GM18907 (cell line): ENCODE results near the gene ATAD2B.
"Not testable (repeated sequence)": the region's sequence is repeated elsewhere in the genome, so short reads cannot be mapped to it uniquely, and the experiment has no call there.

ENCODE experiments used
- ATAC-seq: cut with Tn5 transposase; IDR thresholded peaks from one replicate; pipeline ENCODE4 v1.9.1; 2021; ENCODE audit warnings: mild to moderate bottlenecking, moderate library complexity; ENCODE audit not compliant: unreplicated experiment

Gene ATAD2B

DNA sequence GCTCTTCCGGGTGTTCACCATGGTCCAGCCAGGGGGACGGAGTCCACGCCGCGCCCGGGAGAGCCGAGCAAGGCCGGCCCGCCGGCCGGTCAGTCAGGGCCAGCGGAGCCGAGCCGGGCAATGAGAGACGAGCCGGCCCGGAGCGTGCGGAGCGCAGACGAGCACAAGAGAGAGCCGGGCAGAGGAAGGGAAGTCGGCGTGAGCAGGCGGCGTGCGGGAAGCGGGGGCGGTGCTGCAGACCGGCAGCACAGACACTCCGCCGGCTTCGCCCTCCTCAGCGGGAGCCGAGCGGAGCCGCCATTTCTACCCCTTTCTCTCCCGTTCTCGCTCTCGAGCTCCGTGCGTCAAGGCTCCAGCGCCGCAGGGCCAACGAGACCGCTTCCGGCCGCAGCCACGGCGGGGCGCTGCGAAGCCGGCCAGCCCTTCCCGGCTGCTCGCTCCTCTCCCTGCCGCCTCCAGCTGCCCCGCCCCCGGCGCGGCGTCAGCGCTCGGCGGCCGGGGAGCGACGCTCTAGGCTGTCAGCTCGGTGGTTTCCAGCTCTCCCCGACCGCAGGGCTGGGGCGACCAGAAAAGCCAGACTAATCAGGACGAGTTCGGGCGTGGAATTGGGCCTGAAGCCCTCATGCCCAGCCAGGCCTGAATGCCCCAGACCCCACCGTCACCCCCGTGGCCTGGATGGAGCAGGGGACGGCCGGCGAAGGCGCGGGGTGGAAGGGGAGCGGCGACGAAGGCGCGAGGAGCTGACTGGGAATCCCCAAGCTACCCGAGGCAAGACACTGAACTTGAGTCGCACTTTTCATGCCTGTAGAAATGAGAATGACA, at the start of gene ATAD2B:
Gene ATAD2B, minus strand, starts transcription at position 374 of the 822 bp plus-strand sequence. Its CDS starts 353 bp downstream, at position 21.
- ATAC-seq = peak; percentile 81

DNA sequence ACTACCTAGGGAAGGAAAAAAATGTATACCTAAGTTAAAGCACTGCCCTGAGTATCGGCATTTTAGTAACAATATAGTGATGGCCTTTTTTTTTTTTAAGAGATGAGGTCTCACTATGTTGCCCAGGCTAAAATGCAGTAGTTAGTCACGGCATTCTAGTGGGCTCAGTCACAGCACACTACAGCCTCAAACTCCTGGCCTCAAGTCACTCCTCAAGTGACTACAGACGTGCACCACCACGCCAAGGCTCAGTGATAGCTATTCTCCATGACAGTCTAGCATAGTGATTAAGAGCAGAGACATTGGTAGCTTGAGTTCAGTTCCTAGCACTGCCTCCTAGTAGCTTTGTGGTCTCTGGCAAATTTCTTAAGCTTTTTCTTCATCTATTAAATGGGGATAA, 40.9 kb upstream of the ATAD2B start:
- no peak for ATAC-seq

- ATAC-seq = no peak
Measured at GRCh38 chr2:23954325-23955014, 27.5 kb upstream of the ATAD2B start.

- ATAC-seq = no peak
Measured at GRCh38 chr2:23953625-23954024, 26.7 kb upstream of the ATAD2B start.

- ATAC-seq = not testable (repeated sequence)
Measured at GRCh38 chr2:23952558-23952957, 25.6 kb upstream of the ATAD2B start.

DNA sequence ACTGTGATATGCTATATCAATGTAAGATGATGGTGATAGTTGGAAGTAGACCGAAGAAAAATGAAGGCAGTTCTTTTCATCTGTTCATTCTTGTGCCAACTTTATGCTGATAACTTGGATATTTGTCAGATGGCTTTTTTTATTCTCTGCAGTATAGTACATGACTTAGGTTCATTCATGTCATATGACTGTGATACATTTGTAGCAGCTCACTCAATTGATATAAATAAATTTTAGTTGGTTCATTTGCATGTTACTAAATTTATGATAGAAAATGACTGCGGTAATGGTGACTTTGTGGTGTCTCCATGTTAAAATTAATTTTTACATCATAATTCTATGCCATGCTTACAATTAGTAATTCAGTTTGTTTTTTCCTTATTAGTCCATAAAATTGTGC, 20.4 kb upstream of the ATAD2B start:
- no peak for ATAC-seq

DNA sequence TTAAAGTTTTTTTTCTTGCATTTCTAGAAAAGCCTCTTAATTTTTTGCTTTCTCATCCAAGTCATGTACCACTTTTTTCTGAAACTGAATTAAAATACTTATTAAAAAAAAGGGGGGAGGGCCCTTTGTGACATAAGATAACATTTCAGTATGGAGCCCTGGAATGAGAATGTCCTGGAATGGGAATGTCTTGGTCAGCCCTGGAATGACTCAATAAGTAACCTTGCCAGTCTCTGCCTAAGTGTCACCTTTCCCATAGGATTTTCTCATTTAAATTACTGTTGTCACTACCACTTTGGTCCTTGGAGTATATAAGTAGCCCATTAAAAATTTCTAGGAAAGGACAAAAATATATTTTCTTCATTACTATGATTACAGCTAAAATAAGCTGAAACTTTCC, 18.1 kb upstream of the ATAD2B start:
- no peak for ATAC-seq

DNA sequence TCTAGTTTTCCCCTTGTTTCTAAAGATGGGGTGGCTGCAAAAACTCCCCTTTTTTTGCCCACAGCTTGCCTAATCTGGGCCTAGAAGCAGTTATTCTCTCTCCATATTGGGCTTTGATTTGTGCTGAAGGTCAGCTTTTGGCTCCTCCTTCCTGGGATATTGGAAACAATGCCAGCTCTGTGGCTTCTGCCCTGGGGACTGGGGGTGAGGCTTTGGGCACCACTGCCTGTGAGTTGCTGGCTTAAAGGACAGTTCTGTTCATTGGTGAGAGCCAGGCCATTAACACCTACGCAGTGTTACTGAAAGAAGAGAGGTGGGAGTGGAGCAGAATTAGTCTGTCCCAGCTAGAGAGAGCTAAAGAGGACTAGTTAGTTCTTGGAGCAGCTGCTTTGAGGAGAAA, 17.6 kb upstream of the ATAD2B start:
- no peak for ATAC-seq

DNA sequence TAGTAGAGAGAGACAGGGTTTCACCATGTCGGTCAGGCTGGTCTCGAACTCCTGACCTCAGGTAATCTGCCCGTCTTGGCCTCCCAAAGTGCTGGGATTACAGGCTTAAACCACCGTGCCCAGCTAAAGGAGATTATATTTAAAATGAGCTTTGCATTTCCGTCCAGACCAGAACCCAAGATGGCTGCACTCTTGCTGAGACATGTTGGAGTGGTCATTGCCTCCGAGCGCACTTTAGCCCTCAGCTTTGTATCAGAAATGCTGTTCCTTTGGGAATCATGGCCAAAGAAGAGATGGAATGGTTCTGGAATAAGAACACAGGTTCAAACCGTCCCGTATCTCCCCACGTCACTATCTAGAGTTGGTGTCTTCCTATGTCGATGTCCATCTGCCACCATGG, 16.7 kb upstream of the ATAD2B start:
- no peak for ATAC-seq

- no peak for ATAC-seq
Measured at GRCh38 chr2:23941644-23942043, 14.7 kb upstream of the ATAD2B start.

- ATAC-seq = peak; percentile 61
Measured at GRCh38 chr2:23940718-23941620, 14.0 kb upstream of the ATAD2B start.

GRCh38 chr2:23939987-23940717, 13.2 kb upstream of the ATAD2B start, which contains the start of gene UBXN2A:
Gene UBXN2A, plus strand, starts transcription at chr2:23940463. Its CDS starts 17,852 bp downstream, at chr2:23958315.
- peak; percentile 78 for ATAC-seq

GRCh38 chr2:23934259-23934658, 7.3 kb upstream of the ATAD2B start:
- no peak for ATAC-seq

DNA sequence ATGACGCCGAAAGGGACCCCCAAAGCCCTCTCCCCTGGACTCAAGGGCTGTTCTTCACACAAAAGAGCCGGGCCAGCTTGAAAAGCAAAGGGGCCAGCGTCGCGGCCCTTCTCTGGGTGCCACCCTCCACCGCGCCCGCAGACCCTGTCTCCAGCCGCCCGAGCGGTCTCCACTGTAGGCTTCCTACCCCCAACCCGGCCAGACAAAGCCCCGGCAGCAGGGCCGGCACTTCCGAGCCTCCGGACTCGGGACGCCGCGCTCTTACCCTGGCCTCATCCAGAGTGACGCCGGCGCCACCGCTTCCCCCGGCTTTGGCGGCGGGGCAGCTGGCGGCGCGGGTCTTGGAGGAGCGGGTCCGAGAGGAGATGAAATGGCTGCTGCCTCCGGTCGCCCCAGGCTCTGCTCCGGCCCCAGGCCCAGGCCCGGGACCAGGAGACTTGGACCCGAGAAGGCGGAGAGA, 603 bp downstream of the ATAD2B start:
- peak; percentile 35 for ATAC-seq

DNA sequence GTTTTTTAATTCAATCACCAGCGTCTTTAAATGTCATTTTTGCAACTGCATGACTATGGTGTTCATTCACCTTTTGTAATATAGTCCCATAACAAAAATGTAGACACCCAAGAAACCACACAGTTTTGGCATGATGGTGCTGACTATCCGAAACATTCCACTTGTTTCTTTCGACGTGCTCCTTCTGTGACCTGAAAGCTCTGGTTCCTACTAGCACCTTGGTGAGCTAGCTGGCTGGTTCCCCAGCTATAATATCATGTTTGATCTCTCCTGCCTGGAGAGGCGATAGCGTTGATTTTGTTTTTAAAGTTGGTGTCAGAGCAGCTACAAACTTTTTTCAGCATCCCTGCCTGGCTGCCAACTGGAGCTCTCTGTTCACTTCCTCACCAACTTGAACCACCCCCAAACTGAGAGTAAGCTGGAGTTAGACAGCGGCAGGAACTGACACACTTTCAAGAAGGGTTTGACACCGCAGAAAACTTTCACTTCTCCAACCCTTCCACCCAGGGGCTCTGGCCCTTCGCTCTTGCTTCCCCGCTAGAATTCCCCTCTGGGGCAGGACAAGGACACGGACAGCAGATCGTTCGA, 1.1 kb downstream of the ATAD2B start:
- peak; percentile 65 for ATAC-seq

DNA sequence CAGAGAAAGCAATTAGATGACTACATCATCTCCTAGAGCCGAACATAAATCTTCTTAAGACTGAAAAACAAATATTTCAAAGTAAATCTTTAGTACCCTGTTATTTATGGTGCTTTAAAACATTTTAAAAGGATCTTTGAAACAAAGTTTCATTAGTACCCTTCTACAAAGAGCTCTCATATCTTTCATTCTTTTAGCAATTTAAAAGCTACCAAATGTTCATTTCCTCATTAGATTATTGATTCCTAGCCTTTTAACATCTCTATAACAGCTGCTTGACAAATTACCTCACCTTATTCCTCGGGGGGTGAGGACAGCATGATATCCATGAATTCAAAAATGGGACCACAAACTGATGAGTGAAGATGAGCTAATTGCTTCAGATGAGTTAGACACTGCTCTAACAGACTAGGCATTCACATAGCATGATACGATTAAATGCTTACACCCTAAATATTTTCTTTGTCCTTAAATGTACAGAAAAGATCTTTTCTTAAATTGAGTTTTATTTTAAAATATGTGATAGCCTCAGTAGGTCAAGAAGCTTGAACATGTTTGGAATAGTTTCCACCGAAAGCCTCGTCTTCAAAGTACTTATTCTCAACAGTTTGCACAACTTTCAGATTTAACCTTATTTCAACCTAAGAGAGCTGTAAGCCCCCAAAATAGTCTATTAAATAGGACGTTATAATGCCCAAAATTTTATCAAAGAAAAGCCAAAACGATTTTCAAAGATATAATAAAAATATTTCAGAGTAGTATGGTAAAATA, 2.1 kb downstream of the ATAD2B start:
- no peak for ATAC-seq

- no peak for ATAC-seq
Measured at GRCh38 chr2:23918837-23919489, 8.0 kb downstream of the ATAD2B start.

- peak; percentile 59 for ATAC-seq
Measured at GRCh38 chr2:23916727-23917405, 10.1 kb downstream of the ATAD2B start.
